ENCODE measurements around the gene ITGBL1. TPM values are rescaled to one million over a fixed set of nuclear protein-coding genes. Genes with fewer than 3 reads are reported as not detected.
A peak's percentile ranks its signal among the peaks of the same experiment; 100 is the strongest.

The ITGBL1 gene
- total RNA-seq, 6 experiments from 2014 or later: 92.4 to 114 (median 105) TPM

- DNase-seq: no peak
- H3K27ac Mint-ChIP-seq: peak overlapping the region; percentile 47
- H3K27me3 Mint-ChIP-seq (ENCODE audit: insufficient read depth): peaks cover 6% of the 10 kb centered on the region; the same call in 1 of the 2 replicates
- H3K36me3 Mint-ChIP-seq (ENCODE audit: low read depth): peaks cover 7% of the 10 kb centered on the region
- TF ChIP-seq CTCF (IDR thresholded peaks at IDR 0.05): no peak
- peak overlapping the region; percentile 5; the same call in 1 of the 2 replicates for H3K4me3 Mint-ChIP-seq
- H3K4me1 Mint-ChIP-seq (ENCODE audit: low read depth): peaks cover 68% of the 10 kb centered on the region
- H3K9me3 Mint-ChIP-seq: no peaks in the 10 kb centered on the region
Measured at GRCh38 chr13:101624210-101624922, 171.9 kb downstream of the ITGBL1 start.

- no peak for DNase-seq
- peaks cover 7% of the 10 kb centered on the region for H3K36me3 Mint-ChIP-seq (ENCODE audit: low read depth)
- no peak overlapping the region for H3K4me3 Mint-ChIP-seq
- H3K9me3 Mint-ChIP-seq: no peaks in the 10 kb centered on the region
- peaks cover 68% of the 10 kb centered on the region for H3K4me1 Mint-ChIP-seq (ENCODE audit: low read depth)
- H3K27ac Mint-ChIP-seq: no peak overlapping the region
- H3K27me3 Mint-ChIP-seq (ENCODE audit: insufficient read depth): peaks cover 6% of the 10 kb centered on the region; the same call in 1 of the 2 replicates
- no peak for TF ChIP-seq CTCF (IDR thresholded peaks at IDR 0.05)
Measured at GRCh38 chr13:101624981-101625380, 172.5 kb downstream of the ITGBL1 start.

GRCh38 chr13:101626925-101627555 is 174.6 kb downstream of the ITGBL1 start:
- no peak for TF ChIP-seq CTCF (IDR thresholded peaks at IDR 0.05)
- Mint-ChIP-seq H3K36me3 (ENCODE audit: low read depth) (no peaks in the 10 kb centered on the region; the same call in 1 of the 2 replicates), H3K4me3 (peak overlapping the region; percentile 76), H3K4me1 (ENCODE audit: low read depth) (peaks cover 57% of the 10 kb centered on the region), H3K27ac (peak overlapping the region; percentile 73), H3K27me3 (ENCODE audit: insufficient read depth) (peaks cover 6% of the 10 kb centered on the region; the same call in 1 of the 2 replicates), H3K9me3 (no peaks in the 10 kb centered on the region)
- no peak for DNase-seq

DNA sequence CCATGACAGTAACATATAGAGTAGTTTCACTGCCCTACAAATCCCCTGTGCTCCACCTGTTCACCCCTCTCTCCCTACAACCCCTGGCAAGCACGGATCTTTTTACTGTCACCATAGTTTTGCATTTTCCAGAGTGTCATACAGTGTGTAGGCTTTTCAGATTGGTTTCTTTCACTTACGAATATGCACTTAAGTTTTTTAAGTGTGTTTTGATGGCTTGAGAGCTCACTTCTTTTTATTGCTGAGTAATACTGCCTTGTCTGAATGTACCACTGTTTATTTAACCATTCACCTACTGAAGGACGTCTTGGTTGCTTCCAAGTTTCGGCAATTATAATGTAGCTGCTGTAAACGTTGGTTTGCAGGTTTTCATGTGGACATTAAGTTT is 175.1 kb downstream of the ITGBL1 start:
- Mint-ChIP-seq H3K27me3 (ENCODE audit: insufficient read depth) (peaks cover 6% of the 10 kb centered on the region; the same call in 1 of the 2 replicates), H3K36me3 (ENCODE audit: low read depth) (no peaks in the 10 kb centered on the region; the same call in 1 of the 2 replicates), H3K4me3 (peak overlapping the region; percentile 76), H3K4me1 (ENCODE audit: low read depth) (peaks cover 55% of the 10 kb centered on the region), H3K9me3 (no peaks in the 10 kb centered on the region), H3K27ac (peak overlapping the region; percentile 73)
- no peak for DNase-seq
- no peak for TF ChIP-seq CTCF (IDR thresholded peaks at IDR 0.05)

GRCh38 chr13:101628900-101629299 is 176.4 kb downstream of the ITGBL1 start:
- TF ChIP-seq CTCF (IDR thresholded peaks at IDR 0.05): no peak
- no peak overlapping the region for H3K4me3 Mint-ChIP-seq
- no peaks in the 10 kb centered on the region for H3K9me3 Mint-ChIP-seq
- H3K27me3 Mint-ChIP-seq (ENCODE audit: insufficient read depth): peaks cover 4% of the 10 kb centered on the region; the same call in 1 of the 2 replicates
- DNase-seq: no peak
- peaks cover 12% of the 10 kb centered on the region for H3K36me3 Mint-ChIP-seq (ENCODE audit: low read depth)
- peaks cover 42% of the 10 kb centered on the region for H3K4me1 Mint-ChIP-seq (ENCODE audit: low read depth)
- no peak overlapping the region for H3K27ac Mint-ChIP-seq
